GM23338 (cell line): ENCODE results near the gene THAP8. TPM values are rescaled to one million over a fixed set of nuclear protein-coding genes. Genes with fewer than 3 reads are reported as not detected.

Experiments
- ATAC-seq: fragments of 200-7000 bp; cut with Tn5 transposase; 3 replicates; pipeline ENCODE4 v1.9.1; 2020
- DNase-seq: peaks from one replicate; pipeline ENCODE4 v3.0.0-alpha.2; 2015; ENCODE audit warnings: low spot score
- H2AFZ ChIP-seq: fragments of 200-600 bp; sonication (generic); 2 replicates; pipeline ENCODE4 v1.8.0; 2016; ENCODE audit warnings: antibody characterized with exemption, mild to moderate bottlenecking, moderate library complexity
- H3F3A ChIP-seq: fragments of 200-600 bp; sonication (generic); replicated peaks from 2 replicates; pipeline ENCODE4 v1.8.0; 2017; ENCODE audit warnings: antibody characterized with exemption, mixed run types, low read depth
- H3K27ac ChIP-seq: fragments of 200-600 bp; sonication (generic); 2 replicates; pipeline ENCODE4 v1.6.1; 2016; ENCODE audit warnings: low read depth
- H3K27me3 ChIP-seq: fragments of 200-600 bp; sonication (generic); 2 replicates; pipeline ENCODE4 v1.8.0; 2016; ENCODE audit warnings: mild to moderate bottlenecking, mixed run types, moderate library complexity; ENCODE audit not compliant: insufficient read depth
- H3K36me3 ChIP-seq: fragments of 200-600 bp; sonication (generic); 2 replicates; pipeline ENCODE4 v1.8.0; 2016; ENCODE audit warnings: mild to moderate bottlenecking; ENCODE audit not compliant: insufficient read depth
- H3K4me1 ChIP-seq: fragments of 200-600 bp; sonication (generic); 2 replicates; pipeline ENCODE4 v1.8.0; 2016; ENCODE audit warnings: mild to moderate bottlenecking, moderate library complexity; ENCODE audit not compliant: insufficient read depth
- H3K4me2 ChIP-seq: fragments of 200-600 bp; sonication (generic); 2 replicates; pipeline ENCODE4 v1.7.1; 2017; ENCODE audit warnings: mixed run types
- H3K4me3 ChIP-seq: fragments of 200-600 bp; sonication (generic); 2 replicates; pipeline ENCODE4 v1.6.1; 2016; ENCODE audit warnings: mixed run types
- H3K79me2 ChIP-seq: fragments of 200-600 bp; sonication (generic); replicated peaks from 2 replicates; pipeline ENCODE4 v1.8.0; 2017; ENCODE audit warnings: mild to moderate bottlenecking; ENCODE audit not compliant: insufficient read depth
- H3K9me2 ChIP-seq: fragments of 200-600 bp; sonication (generic); 2 replicates; pipeline ENCODE4 v1.8.0; 2017; ENCODE audit not compliant: insufficient read depth
- H4K20me1 ChIP-seq: fragments of 200-600 bp; sonication (generic); replicated peaks from 2 replicates; pipeline ENCODE4 v1.8.0; 2017; ENCODE audit warnings: mild to moderate bottlenecking; ENCODE audit not compliant: insufficient read depth
- H3K27ac Mint-ChIP-seq: 2 replicates; pipeline ENCODE4 v1.8.0; 2020; ENCODE audit warnings: inconsistent platforms, mild to moderate bottlenecking, moderate library complexity, mixed read lengths
- H3K27me3 Mint-ChIP-seq: 3 replicates; pipeline ENCODE4 v1.8.0; 2022; ENCODE audit warnings: low read depth, mild to moderate bottlenecking, moderate library complexity, mixed read lengths, inconsistent platforms; ENCODE audit not compliant: insufficient read depth, poor library complexity
- H3K36me3 Mint-ChIP-seq: 3 replicates; pipeline ENCODE4 v1.8.0; 2021; ENCODE audit warnings: low read depth, mild to moderate bottlenecking, inconsistent platforms, moderate library complexity, mixed read lengths
- H3K4me1 Mint-ChIP-seq: 3 replicates; pipeline ENCODE4 v1.8.0; 2020; ENCODE audit warnings: mild to moderate bottlenecking, inconsistent platforms, mixed read lengths
- H3K4me3 Mint-ChIP-seq: 3 replicates; pipeline ENCODE4 v1.8.0; 2021; ENCODE audit warnings: moderate library complexity, mild to moderate bottlenecking, inconsistent platforms, mixed read lengths
- H3K9me3 Mint-ChIP-seq: 3 replicates; pipeline ENCODE4 v1.8.0; 2020; ENCODE audit warnings: moderate library complexity, mild to moderate bottlenecking, inconsistent platforms, mixed read lengths
- CREB1 ChIP-seq: fragments of 250-450 bp; sonication (Bioruptor Pico); IDR thresholded peaks from 2 replicates; pipeline ENCODE4 v1.5.0; 2020; ENCODE audit warnings: low read depth, mild to moderate bottlenecking, moderate library complexity
- EZH2 ChIP-seq: fragments of 200-600 bp; sonication (generic); IDR thresholded peaks from one replicate; pipeline ENCODE4 v1.8.0; 2017; ENCODE audit warnings: antibody characterized with exemption, mild to moderate bottlenecking, low read depth; ENCODE audit not compliant: unreplicated experiment
- EZH2phosphoT487 ChIP-seq: fragments of 200-600 bp; sonication (generic); IDR thresholded peaks from one replicate; pipeline ENCODE4 v1.8.1; 2018; ENCODE audit warnings: antibody characterized with exemption; ENCODE audit not compliant: unreplicated experiment
- JUNB ChIP-seq: IDR thresholded peaks from one replicate; pipeline ENCODE4 v1.6.1; 2016; ENCODE audit warnings: antibody characterized with exemption; ENCODE audit not compliant: unreplicated experiment
- NANOG ChIP-seq: IDR thresholded peaks from 2 replicates; pipeline ENCODE4 v1.6.1; 2016; ENCODE audit warnings: antibody characterized with exemption, borderline replicate concordance
- POLR2AphosphoS5 ChIP-seq: IDR thresholded peaks from 2 replicates; pipeline ENCODE4 v1.6.1; 2016; ENCODE audit warnings: antibody characterized with exemption, low read depth
- STAT1 ChIP-seq: IDR thresholded peaks from one replicate; pipeline ENCODE4 v1.6.1; 2016; ENCODE audit warnings: antibody characterized with exemption; ENCODE audit not compliant: unreplicated experiment
- ZNF114 ChIP-seq: fragments of 250-450 bp; sonication (Bioruptor Pico); IDR thresholded peaks from 2 replicates; pipeline ENCODE4 v1.5.0; 2020; ENCODE audit warnings: mild to moderate bottlenecking, moderate library complexity
- ZNF331 ChIP-seq: fragments of 250-450 bp; sonication (Bioruptor Pico); IDR thresholded peaks from 2 replicates; pipeline ENCODE4 v1.5.0; 2020; ENCODE audit warnings: low read depth, mild to moderate bottlenecking, moderate library complexity
- polyA plus RNA-seq: library from polyadenylated mRNA; unstranded; fragments of >200 nt; fragmentation: Nextera tagmentation; extraction: Ambion mirVana; gene quantifications from 2 replicates; pipeline ENCODE4 v1.2.1, GENCODE V29; 2016
- total RNA-seq: library from RNA; depleted of rRNA; stranded (reverse); fragments of >200 nt; shearing (Covaris generic); gene quantifications from 2 replicates; pipeline ENCODE4 v1.2.3, GENCODE V29; 2014
- TF ChIP-seq, protein P1 (sequence below): fragments of 250-450 bp; sonication (Bioruptor Pico); IDR thresholded peaks from 2 replicates; pipeline ENCODE4 v1.5.0; 2020; ENCODE audit warnings: mild to moderate bottlenecking, moderate library complexity
- TF ChIP-seq, protein P2 (sequence below), 2 experiments: fragments of 200-600 bp in 1 of 2; sonication (generic) in 1 of 2; conservative IDR thresholded peaks; 2 replicates each; pipeline versions ENCODE4 v1.5.1 to v1.6.1; 2016 to 2017; ENCODE audit warnings: antibody characterized with exemption in 2 of 2, low read depth in 2 of 2, mild to moderate bottlenecking in 2 of 2, moderate library complexity in 1 of 2
- TF ChIP-seq, protein P3 (sequence below): IDR thresholded peaks from one replicate; pipeline ENCODE4 v1.6.1; 2018; ENCODE audit warnings: antibody characterized with exemption; ENCODE audit not compliant: unreplicated experiment
- TF ChIP-seq, protein P4 (sequence below): IDR thresholded peaks from 2 replicates; pipeline ENCODE4 v1.6.1; 2016; ENCODE audit warnings: antibody characterized with exemption

THAP8 gene
- total and polyA plus RNA-seq, 2 experiments from 2014 or later, result 12.7 to 13.7 TPM

DNA sequence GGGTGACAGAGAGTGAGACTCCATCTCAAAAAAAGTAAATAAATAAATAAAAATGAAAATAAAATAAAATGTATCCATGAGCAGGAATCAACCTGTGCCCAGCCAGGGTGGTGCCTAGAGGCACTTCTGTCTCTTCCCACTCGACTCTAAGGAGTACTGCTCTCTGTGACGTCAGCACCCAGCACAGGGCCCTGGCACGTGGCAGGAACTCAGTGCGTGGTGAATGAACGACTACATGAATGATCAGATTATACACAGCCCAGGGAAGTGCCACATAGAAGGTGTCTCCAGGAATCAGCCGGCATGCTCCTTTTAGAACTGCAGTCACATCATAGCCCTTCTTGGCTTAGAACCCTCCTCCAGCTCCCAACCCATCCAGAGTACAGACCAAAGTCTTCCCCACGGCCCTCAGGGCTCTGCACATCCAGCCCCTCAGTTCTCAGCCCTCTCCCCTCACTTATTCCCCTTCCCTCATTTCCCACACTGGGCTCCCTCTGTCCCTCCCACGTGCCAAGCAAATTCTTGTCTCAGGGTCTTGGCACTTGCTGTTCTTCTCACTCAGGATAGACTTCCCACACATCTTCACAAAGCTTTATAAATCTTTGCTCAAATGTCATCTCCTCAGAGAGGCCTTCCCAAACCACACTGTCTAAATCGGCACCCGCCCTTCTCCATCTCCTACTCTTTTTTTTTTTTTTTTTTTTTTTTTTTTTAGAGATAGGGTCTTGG is 25.6 kb downstream of the THAP8 start:
- Histone ChIP-seq H3F3A (0 out of 2 replicates have a peak, but pooled peaks cover 3% of the 10 kb centered on the region), H3K27ac (no peak overlapping the region), H2AFZ (no peak overlapping the region), H3K36me3 (no peaks in the 10 kb centered on the region), H3K4me1 (peaks cover 5% of the 10 kb centered on the region; the same call in 1 of the 2 replicates), H4K20me1 (no peaks in the 10 kb centered on the region; the same call in none of the 2 replicates), H3K27me3 (no peaks in the 10 kb centered on the region), H3K4me2 (no peak overlapping the region), H3K9me2 (no peaks in the 10 kb centered on the region), H3K79me2 (no peaks in the 10 kb centered on the region), H3K4me3 (no peak overlapping the region)
- Mint-ChIP-seq H3K4me1 (peaks cover 2% of the 10 kb centered on the region; the same call in 1 of the 3 replicates), H3K4me3 (no peak overlapping the region), H3K27me3 (peaks cover 11% of the 10 kb centered on the region), H3K27ac (no peak overlapping the region), H3K36me3 (peaks cover 10% of the 10 kb centered on the region), H3K9me3 (no peaks in the 10 kb centered on the region)
- ATAC-seq (no peak), DNase-seq (no peak)
- TF ChIP-seq, protein P1, sequence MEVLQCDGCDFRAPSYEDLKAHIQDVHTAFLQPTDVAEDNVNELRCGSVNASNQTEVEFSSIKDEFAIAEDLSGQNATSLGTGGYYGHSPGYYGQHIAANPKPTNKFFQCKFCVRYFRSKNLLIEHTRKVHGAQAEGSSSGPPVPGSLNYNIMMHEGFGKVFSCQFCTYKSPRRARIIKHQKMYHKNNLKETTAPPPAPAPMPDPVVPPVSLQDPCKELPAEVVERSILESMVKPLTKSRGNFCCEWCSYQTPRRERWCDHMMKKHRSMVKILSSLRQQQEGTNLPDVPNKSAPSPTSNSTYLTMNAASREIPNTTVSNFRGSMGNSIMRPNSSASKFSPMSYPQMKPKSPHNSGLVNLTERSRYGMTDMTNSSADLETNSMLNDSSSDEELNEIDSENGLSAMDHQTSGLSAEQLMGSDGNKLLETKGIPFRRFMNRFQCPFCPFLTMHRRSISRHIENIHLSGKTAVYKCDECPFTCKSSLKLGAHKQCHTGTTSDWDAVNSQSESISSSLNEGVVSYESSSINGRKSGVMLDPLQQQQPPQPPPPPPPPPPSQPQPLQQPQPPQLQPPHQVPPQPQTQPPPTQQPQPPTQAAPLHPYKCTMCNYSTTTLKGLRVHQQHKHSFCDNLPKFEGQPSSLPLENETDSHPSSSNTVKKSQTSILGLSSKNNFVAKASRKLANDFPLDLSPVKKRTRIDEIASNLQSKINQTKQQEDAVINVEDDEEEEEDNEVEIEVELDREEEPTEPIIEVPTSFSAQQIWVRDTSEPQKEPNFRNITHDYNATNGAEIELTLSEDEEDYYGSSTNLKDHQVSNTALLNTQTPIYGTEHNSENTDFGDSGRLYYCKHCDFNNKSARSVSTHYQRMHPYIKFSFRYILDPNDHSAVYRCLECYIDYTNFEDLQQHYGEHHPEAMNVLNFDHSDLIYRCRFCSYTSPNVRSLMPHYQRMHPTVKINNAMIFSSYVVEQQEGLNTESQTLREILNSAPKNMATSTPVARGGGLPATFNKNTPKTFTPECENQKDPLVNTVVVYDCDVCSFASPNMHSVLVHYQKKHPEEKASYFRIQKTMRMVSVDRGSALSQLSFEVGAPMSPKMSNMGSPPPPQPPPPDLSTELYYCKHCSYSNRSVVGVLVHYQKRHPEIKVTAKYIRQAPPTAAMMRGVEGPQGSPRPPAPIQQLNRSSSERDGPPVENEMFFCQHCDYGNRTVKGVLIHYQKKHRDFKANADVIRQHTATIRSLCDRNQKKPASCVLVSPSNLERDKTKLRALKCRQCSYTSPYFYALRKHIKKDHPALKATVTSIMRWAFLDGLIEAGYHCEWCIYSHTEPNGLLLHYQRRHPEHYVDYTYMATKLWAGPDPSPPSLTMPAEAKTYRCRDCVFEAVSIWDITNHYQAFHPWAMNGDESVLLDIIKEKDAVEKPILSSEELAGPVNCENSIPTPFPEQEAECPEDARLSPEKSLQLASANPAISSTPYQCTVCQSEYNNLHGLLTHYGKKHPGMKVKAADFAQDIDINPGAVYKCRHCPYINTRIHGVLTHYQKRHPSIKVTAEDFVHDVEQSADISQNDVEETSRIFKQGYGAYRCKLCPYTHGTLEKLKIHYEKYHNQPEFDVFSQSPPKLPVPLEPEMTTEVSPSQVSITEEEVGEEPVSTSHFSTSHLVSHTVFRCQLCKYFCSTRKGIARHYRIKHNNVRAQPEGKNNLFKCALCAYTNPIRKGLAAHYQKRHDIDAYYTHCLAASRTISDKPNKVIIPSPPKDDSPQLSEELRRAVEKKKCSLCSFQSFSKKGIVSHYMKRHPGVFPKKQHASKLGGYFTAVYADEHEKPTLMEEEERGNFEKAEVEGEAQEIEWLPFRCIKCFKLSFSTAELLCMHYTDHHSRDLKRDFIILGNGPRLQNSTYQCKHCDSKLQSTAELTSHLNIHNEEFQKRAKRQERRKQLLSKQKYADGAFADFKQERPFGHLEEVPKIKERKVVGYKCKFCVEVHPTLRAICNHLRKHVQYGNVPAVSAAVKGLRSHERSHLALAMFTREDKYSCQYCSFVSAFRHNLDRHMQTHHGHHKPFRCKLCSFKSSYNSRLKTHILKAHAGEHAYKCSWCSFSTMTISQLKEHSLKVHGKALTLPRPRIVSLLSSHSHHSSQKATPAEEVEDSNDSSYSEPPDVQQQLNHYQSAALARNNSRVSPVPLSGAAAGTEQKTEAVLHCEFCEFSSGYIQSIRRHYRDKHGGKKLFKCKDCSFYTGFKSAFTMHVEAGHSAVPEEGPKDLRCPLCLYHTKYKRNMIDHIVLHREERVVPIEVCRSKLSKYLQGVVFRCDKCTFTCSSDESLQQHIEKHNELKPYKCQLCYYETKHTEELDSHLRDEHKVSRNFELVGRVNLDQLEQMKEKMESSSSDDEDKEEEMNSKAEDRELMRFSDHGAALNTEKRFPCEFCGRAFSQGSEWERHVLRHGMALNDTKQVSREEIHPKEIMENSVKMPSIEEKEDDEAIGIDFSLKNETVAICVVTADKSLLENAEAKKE (CRISPR knock-in tag), result no peak
- TF ChIP-seq POLR2AphosphoS5 (no peak), STAT1 (no peak), JUNB (no peak), EZH2phosphoT487 (no peak), CREB1 (CRISPR knock-in tag) (no peak), NANOG (no peak), ZNF114 (CRISPR knock-in tag) (no peak), EZH2 (no peak), ZNF331 (CRISPR knock-in tag) (no peak)
- TF ChIP-seq, protein P2, sequence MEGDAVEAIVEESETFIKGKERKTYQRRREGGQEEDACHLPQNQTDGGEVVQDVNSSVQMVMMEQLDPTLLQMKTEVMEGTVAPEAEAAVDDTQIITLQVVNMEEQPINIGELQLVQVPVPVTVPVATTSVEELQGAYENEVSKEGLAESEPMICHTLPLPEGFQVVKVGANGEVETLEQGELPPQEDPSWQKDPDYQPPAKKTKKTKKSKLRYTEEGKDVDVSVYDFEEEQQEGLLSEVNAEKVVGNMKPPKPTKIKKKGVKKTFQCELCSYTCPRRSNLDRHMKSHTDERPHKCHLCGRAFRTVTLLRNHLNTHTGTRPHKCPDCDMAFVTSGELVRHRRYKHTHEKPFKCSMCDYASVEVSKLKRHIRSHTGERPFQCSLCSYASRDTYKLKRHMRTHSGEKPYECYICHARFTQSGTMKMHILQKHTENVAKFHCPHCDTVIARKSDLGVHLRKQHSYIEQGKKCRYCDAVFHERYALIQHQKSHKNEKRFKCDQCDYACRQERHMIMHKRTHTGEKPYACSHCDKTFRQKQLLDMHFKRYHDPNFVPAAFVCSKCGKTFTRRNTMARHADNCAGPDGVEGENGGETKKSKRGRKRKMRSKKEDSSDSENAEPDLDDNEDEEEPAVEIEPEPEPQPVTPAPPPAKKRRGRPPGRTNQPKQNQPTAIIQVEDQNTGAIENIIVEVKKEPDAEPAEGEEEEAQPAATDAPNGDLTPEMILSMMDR (conservative IDR thresholded peaks at IDR 0.05; ENCODE audit: low read depth in 2 of 2), result no peak
- TF ChIP-seq, protein P3, sequence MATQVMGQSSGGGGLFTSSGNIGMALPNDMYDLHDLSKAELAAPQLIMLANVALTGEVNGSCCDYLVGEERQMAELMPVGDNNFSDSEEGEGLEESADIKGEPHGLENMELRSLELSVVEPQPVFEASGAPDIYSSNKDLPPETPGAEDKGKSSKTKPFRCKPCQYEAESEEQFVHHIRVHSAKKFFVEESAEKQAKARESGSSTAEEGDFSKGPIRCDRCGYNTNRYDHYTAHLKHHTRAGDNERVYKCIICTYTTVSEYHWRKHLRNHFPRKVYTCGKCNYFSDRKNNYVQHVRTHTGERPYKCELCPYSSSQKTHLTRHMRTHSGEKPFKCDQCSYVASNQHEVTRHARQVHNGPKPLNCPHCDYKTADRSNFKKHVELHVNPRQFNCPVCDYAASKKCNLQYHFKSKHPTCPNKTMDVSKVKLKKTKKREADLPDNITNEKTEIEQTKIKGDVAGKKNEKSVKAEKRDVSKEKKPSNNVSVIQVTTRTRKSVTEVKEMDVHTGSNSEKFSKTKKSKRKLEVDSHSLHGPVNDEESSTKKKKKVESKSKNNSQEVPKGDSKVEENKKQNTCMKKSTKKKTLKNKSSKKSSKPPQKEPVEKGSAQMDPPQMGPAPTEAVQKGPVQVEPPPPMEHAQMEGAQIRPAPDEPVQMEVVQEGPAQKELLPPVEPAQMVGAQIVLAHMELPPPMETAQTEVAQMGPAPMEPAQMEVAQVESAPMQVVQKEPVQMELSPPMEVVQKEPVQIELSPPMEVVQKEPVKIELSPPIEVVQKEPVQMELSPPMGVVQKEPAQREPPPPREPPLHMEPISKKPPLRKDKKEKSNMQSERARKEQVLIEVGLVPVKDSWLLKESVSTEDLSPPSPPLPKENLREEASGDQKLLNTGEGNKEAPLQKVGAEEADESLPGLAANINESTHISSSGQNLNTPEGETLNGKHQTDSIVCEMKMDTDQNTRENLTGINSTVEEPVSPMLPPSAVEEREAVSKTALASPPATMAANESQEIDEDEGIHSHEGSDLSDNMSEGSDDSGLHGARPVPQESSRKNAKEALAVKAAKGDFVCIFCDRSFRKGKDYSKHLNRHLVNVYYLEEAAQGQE, result no peak
- TF ChIP-seq, protein P4, sequence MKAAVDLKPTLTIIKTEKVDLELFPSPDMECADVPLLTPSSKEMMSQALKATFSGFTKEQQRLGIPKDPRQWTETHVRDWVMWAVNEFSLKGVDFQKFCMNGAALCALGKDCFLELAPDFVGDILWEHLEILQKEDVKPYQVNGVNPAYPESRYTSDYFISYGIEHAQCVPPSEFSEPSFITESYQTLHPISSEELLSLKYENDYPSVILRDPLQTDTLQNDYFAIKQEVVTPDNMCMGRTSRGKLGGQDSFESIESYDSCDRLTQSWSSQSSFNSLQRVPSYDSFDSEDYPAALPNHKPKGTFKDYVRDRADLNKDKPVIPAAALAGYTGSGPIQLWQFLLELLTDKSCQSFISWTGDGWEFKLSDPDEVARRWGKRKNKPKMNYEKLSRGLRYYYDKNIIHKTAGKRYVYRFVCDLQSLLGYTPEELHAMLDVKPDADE, result no peak
